ENCODE data around the gene DOCK9. TPM values are rescaled to one million over a fixed set of nuclear protein-coding genes. Genes with fewer than 3 reads are reported as not detected.

DOCK9 gene
- total and polyA plus RNA-seq, 9 of the 15 experiments (the other 6 are each of a cell fraction or from before 2014, with no cell fraction given), result 3.5 to 25.3 (median 16.7) TPM

DNA sequence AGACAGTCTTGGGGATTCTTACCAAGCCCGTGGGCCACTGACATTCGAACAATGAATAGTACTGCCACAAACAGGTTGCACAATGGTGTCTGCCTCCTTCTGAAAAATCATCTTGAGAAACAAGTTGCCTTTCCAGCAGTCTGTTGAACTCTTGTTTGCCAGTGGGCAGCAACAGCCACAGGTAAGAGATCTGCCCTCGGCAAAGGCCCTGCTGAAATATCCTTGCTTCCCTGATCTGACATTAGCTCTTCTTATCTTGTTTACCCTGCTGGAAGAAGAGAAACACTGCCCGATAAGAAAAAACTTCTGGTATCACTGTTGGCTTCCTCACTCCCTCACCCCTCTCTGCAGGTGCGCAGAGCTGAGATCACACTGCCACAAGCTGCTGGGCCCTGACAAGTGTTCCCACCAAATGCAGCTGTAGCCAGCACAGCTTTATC, 2.0 kb downstream of the DOCK9 start (continued):
- TF ChIP-seq, protein P1, sequence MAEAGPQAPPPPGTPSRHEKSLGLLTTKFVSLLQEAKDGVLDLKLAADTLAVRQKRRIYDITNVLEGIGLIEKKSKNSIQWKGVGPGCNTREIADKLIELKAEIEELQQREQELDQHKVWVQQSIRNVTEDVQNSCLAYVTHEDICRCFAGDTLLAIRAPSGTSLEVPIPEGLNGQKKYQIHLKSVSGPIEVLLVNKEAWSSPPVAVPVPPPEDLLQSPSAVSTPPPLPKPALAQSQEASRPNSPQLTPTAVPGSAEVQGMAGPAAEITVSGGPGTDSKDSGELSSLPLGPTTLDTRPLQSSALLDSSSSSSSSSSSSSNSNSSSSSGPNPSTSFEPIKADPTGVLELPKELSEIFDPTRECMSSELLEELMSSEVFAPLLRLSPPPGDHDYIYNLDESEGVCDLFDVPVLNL (CRISPR knock-in tag; IDR thresholded peaks at IDR 0.05; ENCODE audit: low read depth), result no peak
- TF ChIP-seq ZNF316 (IDR thresholded peaks at IDR 0.05) (no peak), GTF2E2 (tag; IDR thresholded peaks at IDR 0.05) (no peak), PHTF2 (CRISPR knock-in tag; IDR thresholded peaks at IDR 0.05) (no peak), KHSRP (IDR thresholded peaks at IDR 0.05) (no peak), PCBP2 (IDR thresholded peaks at IDR 0.05; ENCODE audit: low read depth, low read length, poor library complexity, severe bottlenecking) (no peak), ADNP (tag; IDR thresholded peaks at IDR 0.05) (no peak), ZNF121 (CRISPR knock-in tag; conservative IDR thresholded peaks at IDR 0.05) (no peak), PHF8 (IDR thresholded peaks at IDR 0.05; ENCODE audit: borderline replicate concordance, low read length) (no peak), ZNF3 (CRISPR knock-in tag; IDR thresholded peaks at IDR 0.05) (no peak), SIX5 (IDR thresholded peaks at IDR 0.05; ENCODE audit: borderline replicate concordance in 1 of 2, insufficient read depth in 1 of 2, low read depth in 1 of 2, low read length in 2 of 2) (no peak), HSF4 (CRISPR knock-in tag; IDR thresholded peaks at IDR 0.05; ENCODE audit: borderline replicate concordance) (no peak), RAD51 (IDR thresholded peaks at IDR 0.05; ENCODE audit: borderline replicate concordance, low read depth) (no peak), MBD2 (IDR thresholded peaks at IDR 0.05; ENCODE audit: borderline replicate concordance, low read depth) (no peak), SMAD1 (IDR thresholded peaks at IDR 0.05; ENCODE audit: low read depth, low read length, partially characterized antibody) (no peak), U2AF1 (optimal IDR thresholded peaks at IDR 0.05; ENCODE audit: low read depth, low read length) (no peak)
- TF ChIP-seq, protein P2, sequence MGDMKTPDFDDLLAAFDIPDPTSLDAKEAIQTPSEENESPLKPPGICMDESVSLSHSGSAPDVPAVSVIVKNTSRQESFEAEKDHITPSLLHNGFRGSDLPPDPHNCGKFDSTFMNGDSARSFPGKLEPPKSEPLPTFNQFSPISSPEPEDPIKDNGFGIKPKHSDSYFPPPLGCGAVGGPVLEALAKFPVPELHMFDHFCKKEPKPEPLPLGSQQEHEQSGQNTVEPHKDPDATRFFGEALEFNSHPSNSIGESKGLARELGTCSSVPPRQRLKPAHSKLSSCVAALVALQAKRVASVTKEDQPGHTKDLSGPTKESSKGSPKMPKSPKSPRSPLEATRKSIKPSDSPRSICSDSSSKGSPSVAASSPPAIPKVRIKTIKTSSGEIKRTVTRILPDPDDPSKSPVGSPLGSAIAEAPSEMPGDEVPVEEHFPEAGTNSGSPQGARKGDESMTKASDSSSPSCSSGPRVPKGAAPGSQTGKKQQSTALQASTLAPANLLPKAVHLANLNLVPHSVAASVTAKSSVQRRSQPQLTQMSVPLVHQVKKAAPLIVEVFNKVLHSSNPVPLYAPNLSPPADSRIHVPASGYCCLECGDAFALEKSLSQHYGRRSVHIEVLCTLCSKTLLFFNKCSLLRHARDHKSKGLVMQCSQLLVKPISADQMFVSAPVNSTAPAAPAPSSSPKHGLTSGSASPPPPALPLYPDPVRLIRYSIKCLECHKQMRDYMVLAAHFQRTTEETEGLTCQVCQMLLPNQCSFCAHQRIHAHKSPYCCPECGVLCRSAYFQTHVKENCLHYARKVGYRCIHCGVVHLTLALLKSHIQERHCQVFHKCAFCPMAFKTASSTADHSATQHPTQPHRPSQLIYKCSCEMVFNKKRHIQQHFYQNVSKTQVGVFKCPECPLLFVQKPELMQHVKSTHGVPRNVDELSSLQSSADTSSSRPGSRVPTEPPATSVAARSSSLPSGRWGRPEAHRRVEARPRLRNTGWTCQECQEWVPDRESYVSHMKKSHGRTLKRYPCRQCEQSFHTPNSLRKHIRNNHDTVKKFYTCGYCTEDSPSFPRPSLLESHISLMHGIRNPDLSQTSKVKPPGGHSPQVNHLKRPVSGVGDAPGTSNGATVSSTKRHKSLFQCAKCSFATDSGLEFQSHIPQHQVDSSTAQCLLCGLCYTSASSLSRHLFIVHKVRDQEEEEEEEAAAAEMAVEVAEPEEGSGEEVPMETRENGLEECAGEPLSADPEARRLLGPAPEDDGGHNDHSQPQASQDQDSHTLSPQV (IDR thresholded peaks at IDR 0.05), result no peak
- TF ChIP-seq, protein P3, sequence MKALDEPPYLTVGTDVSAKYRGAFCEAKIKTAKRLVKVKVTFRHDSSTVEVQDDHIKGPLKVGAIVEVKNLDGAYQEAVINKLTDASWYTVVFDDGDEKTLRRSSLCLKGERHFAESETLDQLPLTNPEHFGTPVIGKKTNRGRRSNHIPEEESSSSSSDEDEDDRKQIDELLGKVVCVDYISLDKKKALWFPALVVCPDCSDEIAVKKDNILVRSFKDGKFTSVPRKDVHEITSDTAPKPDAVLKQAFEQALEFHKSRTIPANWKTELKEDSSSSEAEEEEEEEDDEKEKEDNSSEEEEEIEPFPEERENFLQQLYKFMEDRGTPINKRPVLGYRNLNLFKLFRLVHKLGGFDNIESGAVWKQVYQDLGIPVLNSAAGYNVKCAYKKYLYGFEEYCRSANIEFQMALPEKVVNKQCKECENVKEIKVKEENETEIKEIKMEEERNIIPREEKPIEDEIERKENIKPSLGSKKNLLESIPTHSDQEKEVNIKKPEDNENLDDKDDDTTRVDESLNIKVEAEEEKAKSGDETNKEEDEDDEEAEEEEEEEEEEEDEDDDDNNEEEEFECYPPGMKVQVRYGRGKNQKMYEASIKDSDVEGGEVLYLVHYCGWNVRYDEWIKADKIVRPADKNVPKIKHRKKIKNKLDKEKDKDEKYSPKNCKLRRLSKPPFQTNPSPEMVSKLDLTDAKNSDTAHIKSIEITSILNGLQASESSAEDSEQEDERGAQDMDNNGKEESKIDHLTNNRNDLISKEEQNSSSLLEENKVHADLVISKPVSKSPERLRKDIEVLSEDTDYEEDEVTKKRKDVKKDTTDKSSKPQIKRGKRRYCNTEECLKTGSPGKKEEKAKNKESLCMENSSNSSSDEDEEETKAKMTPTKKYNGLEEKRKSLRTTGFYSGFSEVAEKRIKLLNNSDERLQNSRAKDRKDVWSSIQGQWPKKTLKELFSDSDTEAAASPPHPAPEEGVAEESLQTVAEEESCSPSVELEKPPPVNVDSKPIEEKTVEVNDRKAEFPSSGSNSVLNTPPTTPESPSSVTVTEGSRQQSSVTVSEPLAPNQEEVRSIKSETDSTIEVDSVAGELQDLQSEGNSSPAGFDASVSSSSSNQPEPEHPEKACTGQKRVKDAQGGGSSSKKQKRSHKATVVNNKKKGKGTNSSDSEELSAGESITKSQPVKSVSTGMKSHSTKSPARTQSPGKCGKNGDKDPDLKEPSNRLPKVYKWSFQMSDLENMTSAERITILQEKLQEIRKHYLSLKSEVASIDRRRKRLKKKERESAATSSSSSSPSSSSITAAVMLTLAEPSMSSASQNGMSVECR (CRISPR knock-in tag; IDR thresholded peaks at IDR 0.05), result no peak
- TF ChIP-seq, protein P4, sequence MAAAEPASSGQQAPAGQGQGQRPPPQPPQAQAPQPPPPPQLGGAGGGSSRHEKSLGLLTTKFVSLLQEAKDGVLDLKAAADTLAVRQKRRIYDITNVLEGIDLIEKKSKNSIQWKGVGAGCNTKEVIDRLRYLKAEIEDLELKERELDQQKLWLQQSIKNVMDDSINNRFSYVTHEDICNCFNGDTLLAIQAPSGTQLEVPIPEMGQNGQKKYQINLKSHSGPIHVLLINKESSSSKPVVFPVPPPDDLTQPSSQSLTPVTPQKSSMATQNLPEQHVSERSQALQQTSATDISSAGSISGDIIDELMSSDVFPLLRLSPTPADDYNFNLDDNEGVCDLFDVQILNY (CRISPR knock-in tag; IDR thresholded peaks at IDR 0.05), result no peak

Measured in K562 (cell line).